HG03045 (cell line): Measurements from ENCODE around the gene CYBA.

Experiments
- ATAC-seq: cut with Tn5 transposase; IDR thresholded peaks from one replicate; pipeline ENCODE4 v1.9.1; 2021; ENCODE audit warnings: mild to moderate bottlenecking, moderate library complexity; ENCODE audit not compliant: unreplicated experiment

Gene CYBA

DNA sequence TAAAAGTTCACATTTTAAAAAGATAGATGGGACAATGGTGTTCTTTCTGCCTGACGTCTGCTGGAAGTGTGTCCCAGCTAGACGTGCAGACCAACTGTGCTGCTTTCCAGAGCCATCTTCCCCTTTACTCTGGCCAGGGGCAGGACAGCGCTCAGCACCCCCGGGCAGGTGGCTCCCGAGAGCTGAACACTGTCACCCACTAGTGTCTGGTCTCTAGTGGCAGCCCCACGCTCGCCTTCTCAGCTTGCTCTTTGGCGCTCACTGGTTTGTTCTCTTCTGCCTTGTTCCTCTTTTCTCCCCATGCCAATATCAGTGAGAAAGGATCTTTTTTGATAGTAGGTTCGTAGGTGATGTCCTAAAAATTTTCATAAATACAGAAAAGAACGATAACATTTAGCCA is 54.9 kb downstream of the CYBA start:
- ATAC-seq: no peak

DNA sequence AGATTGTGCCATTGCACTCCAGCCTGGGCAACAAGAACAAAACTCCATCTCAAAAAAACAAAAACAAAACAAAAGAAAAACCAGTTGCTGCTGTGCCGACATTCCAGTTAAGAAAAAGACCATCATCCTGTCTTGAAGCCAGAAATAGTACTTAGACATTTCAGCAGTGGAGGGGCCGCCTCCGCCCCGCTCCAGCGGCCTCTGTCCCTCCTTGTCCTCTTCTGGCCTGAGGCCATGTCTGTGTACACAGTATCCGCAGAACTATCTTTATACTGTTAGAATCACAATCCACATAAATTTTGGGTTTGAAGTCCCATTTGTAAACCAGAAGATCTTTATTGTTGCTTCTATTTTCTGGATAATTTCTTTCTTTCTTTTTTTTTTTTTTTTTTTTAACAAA is 55.8 kb downstream of the CYBA start:
- ATAC-seq: no peak

DNA sequence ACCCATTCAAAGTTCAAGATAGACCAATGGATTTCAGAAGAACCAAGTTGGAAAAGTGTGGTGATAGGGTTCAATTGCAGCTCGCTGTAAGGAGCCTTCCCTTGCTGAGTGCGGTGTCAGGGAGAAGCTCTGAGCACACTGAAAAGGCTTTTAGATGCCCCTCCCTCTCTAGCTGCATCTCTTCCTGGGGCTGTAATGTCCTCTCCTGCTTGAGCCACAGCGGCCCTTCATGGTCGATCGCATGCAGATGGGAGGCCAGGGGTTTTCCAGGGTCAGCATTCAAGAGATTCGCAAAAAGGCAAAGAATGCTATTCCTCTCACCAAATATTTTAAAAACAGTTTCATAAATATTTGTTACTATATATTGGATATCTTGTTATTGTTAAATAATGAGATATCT is 56.9 kb downstream of the CYBA start:
- ATAC-seq: no peak

DNA sequence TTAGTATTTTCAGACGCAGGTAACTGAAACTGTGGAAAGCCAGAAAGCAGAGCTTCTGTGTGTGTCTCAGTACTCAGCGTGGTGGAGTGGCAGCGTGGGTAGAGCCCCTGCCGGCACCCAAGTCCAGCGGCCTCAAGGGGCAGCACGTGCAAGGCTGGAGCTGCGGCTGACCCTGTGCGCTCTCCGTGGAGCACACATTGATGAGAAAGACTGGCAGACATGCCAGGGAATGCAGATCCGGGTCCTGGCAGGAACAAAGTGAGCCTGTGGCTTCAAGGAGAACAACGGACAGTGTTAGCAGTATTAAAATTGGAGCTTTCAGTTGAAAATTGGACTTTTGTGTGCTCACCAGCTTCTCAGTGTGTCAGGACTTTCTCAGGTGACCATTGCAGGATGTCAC is 57.4 kb downstream of the CYBA start:
- no peak for ATAC-seq
